Mesenchymal stem cell (in vitro differentiated cells and primary cell): ENCODE results near the gene TSPAN9.

ENCODE experiments used
- DNase-seq: peaks from one replicate; pipeline ENCODE4 v3.0.0-alpha.2; 2013
- H2AFZ ChIP-seq: one replicate; pipeline ENCODE4 v1.6.1; 2013; ENCODE audit warnings: low read depth, mild to moderate bottlenecking, control low read depth, inconsistent platforms, low read length, moderate library complexity
- H2AK5ac ChIP-seq: 2 replicates; pipeline ENCODE4 v1.6.1; 2013; ENCODE audit warnings: low read length, moderate library complexity, mild to moderate bottlenecking, inconsistent platforms; ENCODE audit not compliant: severe bottlenecking
- H2BK120ac ChIP-seq: one replicate; pipeline ENCODE4 v1.6.1; 2013; ENCODE audit warnings: low read depth, mild to moderate bottlenecking, inconsistent platforms, low read length, moderate library complexity
- H2BK12ac ChIP-seq, 2 experiments: one replicate each; pipeline ENCODE4 v1.6.1; 2013; ENCODE audit warnings: inconsistent platforms in 2 of 2, low read length in 2 of 2, mild to moderate bottlenecking in 2 of 2, moderate library complexity in 2 of 2, control low read depth in 1 of 2
- H2BK15ac ChIP-seq: one replicate; pipeline ENCODE4 v1.6.1; 2013; ENCODE audit warnings: mild to moderate bottlenecking, low read depth, inconsistent platforms; ENCODE audit not compliant: poor library complexity, severe bottlenecking
- H2BK5ac ChIP-seq: 2 replicates; pipeline ENCODE4 v1.6.1; 2013; ENCODE audit warnings: low read depth, mild to moderate bottlenecking, low read length, control low read depth, inconsistent platforms; ENCODE audit not compliant: poor library complexity, severe bottlenecking
- H3K14ac ChIP-seq, 2 experiments: one replicate each; pipeline ENCODE4 v1.6.1; 2013; ENCODE audit warnings: inconsistent platforms in 2 of 2, low read length in 2 of 2, control low read depth in 1 of 2, mild to moderate bottlenecking in 1 of 2, moderate library complexity in 1 of 2
- H3K18ac ChIP-seq, 2 experiments: one replicate each; pipeline ENCODE4 v1.6.1; 2013; ENCODE audit warnings: inconsistent platforms in 2 of 2, low read length in 2 of 2, control low read depth in 1 of 2, low read depth in 1 of 2, mild to moderate bottlenecking in 1 of 2
- H3K23ac ChIP-seq, 2 experiments: one replicate each; pipeline ENCODE4 v1.6.1; 2013; ENCODE audit warnings: inconsistent platforms in 2 of 2, low read length in 2 of 2, mild to moderate bottlenecking in 2 of 2, moderate library complexity in 2 of 2, control low read depth in 1 of 2
- H3K27ac ChIP-seq: 2 replicates; pipeline ENCODE4 v1.5.1; 2013; ENCODE audit warnings: mild to moderate bottlenecking, moderate library complexity, low read length, control low read depth, inconsistent platforms; ENCODE audit not compliant: poor library complexity, severe bottlenecking
- H3K27me3 ChIP-seq, 2 experiments: 2 replicates each; pipeline versions ENCODE4 v1.6.1 to v1.7.0; 2013; ENCODE audit warnings: low read length in 2 of 2, mild to moderate bottlenecking in 2 of 2, moderate library complexity in 2 of 2, control low read depth in 1 of 2, inconsistent platforms in 1 of 2; ENCODE audit not compliant: control insufficient read depth in 1 of 2, insufficient read depth in 1 of 2
- H3K36me3 ChIP-seq, 2 experiments: 2 replicates each; pipeline versions ENCODE4 v1.6.1 to v1.7.0; 2013; ENCODE audit warnings: low read length in 2 of 2, control low read depth in 1 of 2, inconsistent platforms in 1 of 2, low read depth in 1 of 2, mild to moderate bottlenecking in 1 of 2; ENCODE audit not compliant: insufficient read depth in 2 of 2, control insufficient read depth in 1 of 2
- H3K4ac ChIP-seq, 2 experiments: one replicate each; pipeline ENCODE4 v1.6.1; 2013; ENCODE audit warnings: inconsistent platforms in 2 of 2, low read length in 2 of 2, mild to moderate bottlenecking in 2 of 2, moderate library complexity in 2 of 2, control low read depth in 1 of 2, low read depth in 1 of 2
- H3K4me1 ChIP-seq: 2 replicates; pipeline ENCODE4 v1.6.1; 2013; ENCODE audit warnings: low read depth, low read length, control low read depth; ENCODE audit not compliant: control insufficient read depth, insufficient read depth
- H3K4me2 ChIP-seq: 2 replicates; pipeline ENCODE4 v1.6.1; 2013; ENCODE audit warnings: low read length, mild to moderate bottlenecking, inconsistent platforms; ENCODE audit not compliant: poor library complexity, severe bottlenecking
- H3K4me3 ChIP-seq, 2 experiments: 2 replicates each; pipeline versions ENCODE4 v1.5.1 to v1.7.0; 2013; ENCODE audit warnings: low read length in 2 of 2, mild to moderate bottlenecking in 2 of 2, control low read depth in 1 of 2, low read depth in 1 of 2; ENCODE audit not compliant: insufficient read depth in 1 of 2
- H3K79me1 ChIP-seq: replicated peaks from 2 replicates; pipeline ENCODE4 v1.6.1; 2013; ENCODE audit warnings: mild to moderate bottlenecking, control low read depth, low read length, inconsistent platforms; ENCODE audit not compliant: poor library complexity, severe bottlenecking
- H3K9ac ChIP-seq: 2 replicates; pipeline ENCODE4 v1.7.0; 2013; ENCODE audit warnings: mild to moderate bottlenecking, low read length, moderate library complexity
- H3K9me3 ChIP-seq: 2 replicates; pipeline ENCODE4 v1.7.0; 2013; ENCODE audit warnings: mild to moderate bottlenecking, low read length; ENCODE audit not compliant: control insufficient read depth
- H4K8ac ChIP-seq: one replicate; pipeline ENCODE4 v1.6.1; 2013; ENCODE audit warnings: inconsistent platforms, mild to moderate bottlenecking, low read length, moderate library complexity
- H4K91ac ChIP-seq: one replicate; pipeline ENCODE4 v1.6.1; 2013; ENCODE audit warnings: mild to moderate bottlenecking, low read length, inconsistent platforms
- whole genome bisulfite sequencing: methylation state at CpG from one replicate; pipeline ENCODE4 v1.1.7; 2013; ENCODE audit warnings: mixed read lengths; 5-methylcytosine and 5-hydroxymethylcytosine counted together

The TSPAN9 gene

GRCh38 chr12:3176754-3177153 is 99.6 kb downstream of the TSPAN9 start:
- Histone ChIP-seq H4K91ac (no peak overlapping the region), H3K4ac (no peak overlapping the region), H3K4me2 (no peak overlapping the region), H3K27ac (no peak overlapping the region), H2BK12ac (no peak overlapping the region), H3K4me1 (peaks cover 29% of the 10 kb centered on the region), H3K23ac (no peak overlapping the region), H3K9ac (no peak overlapping the region), H3K79me1 (peaks cover 38% of the 10 kb centered on the region), H3K18ac (no peak overlapping the region), H3K4me3 (no peak overlapping the region), H4K8ac (no peak overlapping the region), H3K9me3 (no peaks in the 10 kb centered on the region), H2BK5ac (no peak overlapping the region), H3K27me3 (peaks cover 0 to 4% of the 10 kb centered on the region in 2 experiments), H3K14ac (no peak overlapping the region), H2AK5ac (peak overlapping the region; percentile 38), H2AFZ (no peak overlapping the region), H2BK15ac (no peak overlapping the region), H3K36me3 (peaks cover 0 to 13% of the 10 kb centered on the region in 2 experiments), H2BK120ac (no peak overlapping the region)
- no peak for DNase-seq
- 93% methylated on average over 9 of the region's 9 CpGs for WGBS

- no peak overlapping the region for H2BK5ac ChIP-seq
- no peak overlapping the region for H3K4ac ChIP-seq
- peak overlapping the region; percentile 63 for H2AK5ac ChIP-seq
- no peak overlapping the region for H3K18ac ChIP-seq
- no peak overlapping the region for H4K91ac ChIP-seq
- H2BK12ac ChIP-seq, result no peak overlapping the region
- 93% methylated on average over 17 of the region's 18 CpGs for WGBS
- no peak overlapping the region for H2BK15ac ChIP-seq
- no peak overlapping the region for H2BK120ac ChIP-seq
- H3K4me1 ChIP-seq, result peaks cover 20% of the 10 kb centered on the region
- H3K23ac ChIP-seq, result no peak overlapping the region
- peaks cover 36% of the 10 kb centered on the region for H3K79me1 ChIP-seq
- no peak overlapping the region for H3K4me2 ChIP-seq
- no peak overlapping the region for H4K8ac ChIP-seq
- no peak overlapping the region for H3K14ac ChIP-seq
- no peak overlapping the region for H3K4me3 ChIP-seq
- H2AFZ ChIP-seq, result no peak overlapping the region
- no peak overlapping the region for H3K27ac ChIP-seq
- no peaks in the 10 kb centered on the region for H3K9me3 ChIP-seq
- H3K36me3 ChIP-seq, result peaks cover 0 to 10% of the 10 kb centered on the region in 2 experiments
- H3K27me3 ChIP-seq, result peaks cover 0 to 8% of the 10 kb centered on the region in 2 experiments
- DNase-seq, result no peak
- H3K9ac ChIP-seq, result no peak overlapping the region
Measured at GRCh38 chr12:3177778-3178425, 100.7 kb downstream of the TSPAN9 start.

DNA sequence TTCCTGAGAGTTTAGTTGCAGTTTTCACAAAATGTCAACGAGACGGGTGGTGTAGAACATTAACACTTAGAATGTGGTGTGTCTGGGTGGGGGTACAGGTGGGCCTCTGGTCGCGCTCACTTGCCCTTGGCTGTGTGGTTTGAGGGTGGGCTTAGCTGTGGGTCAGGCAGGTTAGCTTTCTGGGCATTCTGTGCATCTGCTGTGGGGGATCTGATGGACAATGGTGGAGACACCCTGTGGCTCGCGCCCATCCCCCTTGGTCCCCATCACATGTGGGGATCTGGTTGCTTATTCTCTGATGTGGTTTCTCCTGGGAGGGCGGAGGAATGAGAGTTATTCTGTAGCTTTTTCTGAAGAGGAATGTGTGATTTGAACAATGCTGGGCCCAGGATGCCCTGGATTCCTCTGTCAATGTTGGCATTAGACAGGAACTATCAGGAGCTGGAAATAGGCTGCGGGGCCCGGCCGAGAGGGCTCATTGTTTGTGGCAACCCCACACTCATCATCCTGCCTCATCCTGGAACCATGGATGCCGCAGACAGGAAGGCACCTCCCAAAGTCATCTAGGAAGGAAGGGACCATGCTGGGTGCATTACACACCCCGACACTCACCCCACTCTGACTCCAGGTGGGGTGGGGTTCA is 101.6 kb downstream of the TSPAN9 start:
- Histone ChIP-seq H3K23ac (no peak overlapping the region), H4K8ac (no peak overlapping the region), H2BK15ac (no peak overlapping the region), H3K4ac (no peak overlapping the region), H3K27ac (peak overlapping the region; percentile 61), H2AK5ac (peak overlapping the region; percentile 58), H3K79me1 (peaks cover 31% of the 10 kb centered on the region), H3K9me3 (no peaks in the 10 kb centered on the region), H2BK5ac (no peak overlapping the region), H3K27me3 (peaks cover 0 to 8% of the 10 kb centered on the region in 2 experiments), H2BK12ac (no peak overlapping the region), H3K4me2 (no peak overlapping the region), H3K18ac (no peak overlapping the region), H3K9ac (no peak overlapping the region), H4K91ac (no peak overlapping the region), H3K4me3 (peak overlapping the region in 1 of 2 experiments; percentile 10), H3K36me3 (peaks cover 0 to 6% of the 10 kb centered on the region in 2 experiments), H3K4me1 (peaks cover 19% of the 10 kb centered on the region), H2AFZ (no peak overlapping the region), H3K14ac (no peak overlapping the region), H2BK120ac (no peak overlapping the region)
- DNase-seq, result no peak
- 94% methylated on average over 12 of the region's 12 CpGs for WGBS

DNA sequence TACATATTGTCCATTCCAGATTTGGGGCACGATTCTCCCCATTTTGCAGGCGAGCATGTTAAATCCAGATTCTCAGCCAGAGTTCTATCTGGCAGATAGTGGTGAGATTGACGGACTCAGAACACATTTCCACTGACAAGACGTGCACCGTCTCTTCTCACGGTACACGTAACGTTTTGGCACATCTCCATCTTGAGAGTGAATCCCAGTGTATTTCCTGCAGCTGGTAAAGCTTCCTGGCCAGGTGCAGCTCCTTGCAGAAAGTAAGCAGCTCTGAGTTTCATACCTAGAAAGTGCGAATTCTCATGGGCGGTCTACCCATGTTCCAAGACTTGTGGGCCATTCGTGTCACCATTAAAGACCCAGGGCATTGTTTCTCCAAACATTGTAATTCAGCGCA is 102.6 kb downstream of the TSPAN9 start:
- Histone ChIP-seq H2AK5ac (no peak overlapping the region), H3K9me3 (no peaks in the 10 kb centered on the region), H3K4ac (no peak overlapping the region), H2AFZ (no peak overlapping the region), H3K4me3 (no peak overlapping the region), H3K27me3 (peaks cover 0 to 10% of the 10 kb centered on the region in 2 experiments), H2BK12ac (no peak overlapping the region), H3K36me3 (peaks cover 0 to 6% of the 10 kb centered on the region in 2 experiments), H2BK15ac (no peak overlapping the region), H4K91ac (no peak overlapping the region), H3K9ac (no peak overlapping the region), H3K4me2 (no peak overlapping the region), H4K8ac (no peak overlapping the region), H3K4me1 (peaks cover 22% of the 10 kb centered on the region), H3K79me1 (peaks cover 30% of the 10 kb centered on the region), H3K27ac (no peak overlapping the region), H3K18ac (no peak overlapping the region), H3K14ac (no peak overlapping the region), H2BK5ac (no peak overlapping the region), H2BK120ac (no peak overlapping the region), H3K23ac (no peak overlapping the region)
- DNase-seq, result no peak
- WGBS, result 96% methylated on average over 12 of the region's 12 CpGs
